ENCODE measurements around the gene STON2.
"Not testable (repeated sequence)": the region's sequence is repeated elsewhere in the genome, so short reads cannot be mapped to it uniquely, and the experiment has no call there.

STON2 gene

GRCh38 chr14:81264671-81265070 is 135.5 kb downstream of the STON2 start:
- DNase-seq: no peak

GRCh38 chr14:81263777-81264410 is 136.2 kb downstream of the STON2 start:
- DNase-seq: no peak

- peak; percentile 31 for DNase-seq
These were observed 138.9 kb downstream of the STON2 start for GRCh38 chr14:81261176-81261575.

- peak; percentile 55 for DNase-seq
These were observed 139.4 kb downstream of the STON2 start for GRCh38 chr14:81260732-81261131.

GRCh38 chr14:81256289-81256960 is 143.7 kb downstream of the STON2 start:
- no peak for DNase-seq

GRCh38 chr14:81252278-81252677 is 147.8 kb downstream of the STON2 start:
- no peak for DNase-seq

- DNase-seq: no peak
These were observed 152.8 kb downstream of the STON2 start for GRCh38 chr14:81247271-81247766.

GRCh38 chr14:81246461-81247270 is 153.5 kb downstream of the STON2 start:
- no peak for DNase-seq

- DNase-seq: no peak
These were observed 154.4 kb downstream of the STON2 start for GRCh38 chr14:81245771-81246170.

GRCh38 chr14:81244431-81244830 is 155.7 kb downstream of the STON2 start:
- DNase-seq: not testable (repeated sequence)

GRCh38 chr14:81243499-81243898 is 156.6 kb downstream of the STON2 start:
- DNase-seq: no peak

- not testable (repeated sequence) for DNase-seq
These were observed 163.3 kb downstream of the STON2 start for GRCh38 chr14:81236849-81237248.

GRCh38 chr14:81236138-81236537 is 164.0 kb downstream of the STON2 start:
- no peak for DNase-seq

- DNase-seq: no peak
These were observed 165.0 kb downstream of the STON2 start for GRCh38 chr14:81235096-81235495.

GRCh38 chr14:81234278-81234677 is 165.8 kb downstream of the STON2 start:
- peak; percentile 23 for DNase-seq

- DNase-seq: no peak
These were observed 166.5 kb downstream of the STON2 start for GRCh38 chr14:81233615-81234014.

GRCh38 chr14:81231540-81231939 is 168.6 kb downstream of the STON2 start:
- no peak for DNase-seq

- no peak for DNase-seq
These were observed 175.9 kb downstream of the STON2 start for GRCh38 chr14:81224222-81224621.

- not testable (repeated sequence) for DNase-seq
These were observed 176.3 kb downstream of the STON2 start for GRCh38 chr14:81223788-81224187.

GRCh38 chr14:81222691-81223090 is 177.4 kb downstream of the STON2 start:
- DNase-seq: no peak

GRCh38 chr14:81222126-81222525 is 178.0 kb downstream of the STON2 start:
- no peak for DNase-seq

GRCh38 chr14:81221579-81222102 is 178.5 kb downstream of the STON2 start:
- no peak for DNase-seq

Measured in fibroblast of skin of abdomen (primary cell).